ENCODE data around the gene TMEM38B. TPM values are rescaled to one million over a fixed set of nuclear protein-coding genes. Genes with fewer than 3 reads are reported as not detected.

The TMEM38B gene
- polyA plus RNA-seq, 1 donor from 2014 or later = 30.9 TPM

- no peaks in the 10 kb centered on the region for H3K36me3 ChIP-seq (ENCODE audit: insufficient read depth, low read length)
- H3K4me2 ChIP-seq (ENCODE audit: low read length) = no peak overlapping the region
- H3K27me3 ChIP-seq (ENCODE audit: insufficient read depth, low read depth, low read length) = no peaks in the 10 kb centered on the region
- no peaks in the 10 kb centered on the region for H3K9me2 ChIP-seq (ENCODE audit: insufficient read depth, low read length)
- H3K9ac ChIP-seq (ENCODE audit: low read length) = no peak overlapping the region
- no peaks in the 10 kb centered on the region for H4K20me1 ChIP-seq (ENCODE audit: insufficient read depth)
- no peak overlapping the region for H3K4me3 ChIP-seq (ENCODE audit: low read length)
- no peaks in the 10 kb centered on the region for H3F3A ChIP-seq (ENCODE audit: insufficient read depth, low read length, poor library complexity, severe bottlenecking)
- no peak overlapping the region for H2AFZ ChIP-seq (ENCODE audit: low read depth, low read length)
- no peak overlapping the region for H3K27ac ChIP-seq (ENCODE audit: low read length)
- TF ChIP-seq SMC3 (conservative IDR thresholded peaks at IDR 0.05; ENCODE audit: poor library complexity) (no peak), EZH2 (IDR thresholded peaks at IDR 0.05; ENCODE audit: borderline replicate concordance, insufficient read depth, low read length, poor library complexity, severe bottlenecking) (no peak), RAD21 (conservative IDR thresholded peaks at IDR 0.05) (no peak), EP300 (conservative IDR thresholded peaks at IDR 0.05; ENCODE audit: poor library complexity, severe bottlenecking) (no peak), POLR2AphosphoS5 (IDR thresholded peaks at IDR 0.05) (no peak), TAF1 (IDR thresholded peaks at IDR 0.05; ENCODE audit: low read depth) (no peak), MXI1 (conservative IDR thresholded peaks at IDR 0.05; ENCODE audit: poor library complexity, severe bottlenecking) (no peak)
- TF ChIP-seq, protein P1, sequence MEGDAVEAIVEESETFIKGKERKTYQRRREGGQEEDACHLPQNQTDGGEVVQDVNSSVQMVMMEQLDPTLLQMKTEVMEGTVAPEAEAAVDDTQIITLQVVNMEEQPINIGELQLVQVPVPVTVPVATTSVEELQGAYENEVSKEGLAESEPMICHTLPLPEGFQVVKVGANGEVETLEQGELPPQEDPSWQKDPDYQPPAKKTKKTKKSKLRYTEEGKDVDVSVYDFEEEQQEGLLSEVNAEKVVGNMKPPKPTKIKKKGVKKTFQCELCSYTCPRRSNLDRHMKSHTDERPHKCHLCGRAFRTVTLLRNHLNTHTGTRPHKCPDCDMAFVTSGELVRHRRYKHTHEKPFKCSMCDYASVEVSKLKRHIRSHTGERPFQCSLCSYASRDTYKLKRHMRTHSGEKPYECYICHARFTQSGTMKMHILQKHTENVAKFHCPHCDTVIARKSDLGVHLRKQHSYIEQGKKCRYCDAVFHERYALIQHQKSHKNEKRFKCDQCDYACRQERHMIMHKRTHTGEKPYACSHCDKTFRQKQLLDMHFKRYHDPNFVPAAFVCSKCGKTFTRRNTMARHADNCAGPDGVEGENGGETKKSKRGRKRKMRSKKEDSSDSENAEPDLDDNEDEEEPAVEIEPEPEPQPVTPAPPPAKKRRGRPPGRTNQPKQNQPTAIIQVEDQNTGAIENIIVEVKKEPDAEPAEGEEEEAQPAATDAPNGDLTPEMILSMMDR (IDR thresholded peaks at IDR 0.05; ENCODE audit: poor library complexity, severe bottlenecking) = no peak
- H3K9me3 ChIP-seq (ENCODE audit: low read length) = no peaks in the 10 kb centered on the region
- no peaks in the 10 kb centered on the region for H3K79me2 ChIP-seq (replicated peaks; ENCODE audit: insufficient read depth, low read length)
These were observed 19.1 kb downstream of the TMEM38B start for GRCh38 chr9:105713260-105714019.

DNA sequence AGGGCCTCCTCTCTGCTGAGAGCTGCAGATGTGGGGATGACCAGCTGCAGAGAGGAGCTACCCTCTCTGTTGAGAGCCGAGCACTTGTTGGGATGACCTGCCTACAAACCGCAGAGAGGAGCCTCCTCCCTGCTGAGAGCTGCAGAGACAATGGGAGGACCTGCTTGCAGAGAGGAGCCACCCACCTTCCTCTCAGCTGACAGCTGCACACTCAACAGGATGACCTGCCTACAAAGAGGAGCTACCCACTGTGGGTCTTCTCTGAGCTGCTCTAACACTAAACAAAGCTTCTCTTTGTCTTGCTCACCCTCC is 19.6 kb downstream of the TMEM38B start:
- Histone ChIP-seq H3K27ac (ENCODE audit: low read length) (no peak overlapping the region), H3K9me2 (ENCODE audit: insufficient read depth, low read length) (no peaks in the 10 kb centered on the region), H3K9me3 (ENCODE audit: low read length) (no peaks in the 10 kb centered on the region), H3K4me3 (ENCODE audit: low read length) (no peak overlapping the region), H4K20me1 (ENCODE audit: insufficient read depth) (no peaks in the 10 kb centered on the region), H3K4me2 (ENCODE audit: low read length) (no peak overlapping the region), H3K27me3 (ENCODE audit: insufficient read depth, low read depth, low read length) (no peaks in the 10 kb centered on the region), H3K9ac (ENCODE audit: low read length) (no peak overlapping the region), H3K36me3 (ENCODE audit: insufficient read depth, low read length) (no peaks in the 10 kb centered on the region), H2AFZ (ENCODE audit: low read depth, low read length) (no peak overlapping the region), H3F3A (ENCODE audit: insufficient read depth, low read length, poor library complexity, severe bottlenecking) (no peaks in the 10 kb centered on the region), H3K79me2 (replicated peaks; ENCODE audit: insufficient read depth, low read length) (no peaks in the 10 kb centered on the region)
- TF ChIP-seq SMC3 (conservative IDR thresholded peaks at IDR 0.05; ENCODE audit: poor library complexity) (no peak), EZH2 (IDR thresholded peaks at IDR 0.05; ENCODE audit: borderline replicate concordance, insufficient read depth, low read length, poor library complexity, severe bottlenecking) (no peak), EP300 (conservative IDR thresholded peaks at IDR 0.05; ENCODE audit: poor library complexity, severe bottlenecking) (no peak), TAF1 (IDR thresholded peaks at IDR 0.05; ENCODE audit: low read depth) (no peak), POLR2AphosphoS5 (IDR thresholded peaks at IDR 0.05) (no peak), MXI1 (conservative IDR thresholded peaks at IDR 0.05; ENCODE audit: poor library complexity, severe bottlenecking) (no peak), RAD21 (conservative IDR thresholded peaks at IDR 0.05) (no peak)
- TF ChIP-seq, protein P2, sequence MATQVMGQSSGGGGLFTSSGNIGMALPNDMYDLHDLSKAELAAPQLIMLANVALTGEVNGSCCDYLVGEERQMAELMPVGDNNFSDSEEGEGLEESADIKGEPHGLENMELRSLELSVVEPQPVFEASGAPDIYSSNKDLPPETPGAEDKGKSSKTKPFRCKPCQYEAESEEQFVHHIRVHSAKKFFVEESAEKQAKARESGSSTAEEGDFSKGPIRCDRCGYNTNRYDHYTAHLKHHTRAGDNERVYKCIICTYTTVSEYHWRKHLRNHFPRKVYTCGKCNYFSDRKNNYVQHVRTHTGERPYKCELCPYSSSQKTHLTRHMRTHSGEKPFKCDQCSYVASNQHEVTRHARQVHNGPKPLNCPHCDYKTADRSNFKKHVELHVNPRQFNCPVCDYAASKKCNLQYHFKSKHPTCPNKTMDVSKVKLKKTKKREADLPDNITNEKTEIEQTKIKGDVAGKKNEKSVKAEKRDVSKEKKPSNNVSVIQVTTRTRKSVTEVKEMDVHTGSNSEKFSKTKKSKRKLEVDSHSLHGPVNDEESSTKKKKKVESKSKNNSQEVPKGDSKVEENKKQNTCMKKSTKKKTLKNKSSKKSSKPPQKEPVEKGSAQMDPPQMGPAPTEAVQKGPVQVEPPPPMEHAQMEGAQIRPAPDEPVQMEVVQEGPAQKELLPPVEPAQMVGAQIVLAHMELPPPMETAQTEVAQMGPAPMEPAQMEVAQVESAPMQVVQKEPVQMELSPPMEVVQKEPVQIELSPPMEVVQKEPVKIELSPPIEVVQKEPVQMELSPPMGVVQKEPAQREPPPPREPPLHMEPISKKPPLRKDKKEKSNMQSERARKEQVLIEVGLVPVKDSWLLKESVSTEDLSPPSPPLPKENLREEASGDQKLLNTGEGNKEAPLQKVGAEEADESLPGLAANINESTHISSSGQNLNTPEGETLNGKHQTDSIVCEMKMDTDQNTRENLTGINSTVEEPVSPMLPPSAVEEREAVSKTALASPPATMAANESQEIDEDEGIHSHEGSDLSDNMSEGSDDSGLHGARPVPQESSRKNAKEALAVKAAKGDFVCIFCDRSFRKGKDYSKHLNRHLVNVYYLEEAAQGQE (IDR thresholded peaks at IDR 0.05; ENCODE audit: borderline replicate concordance) = no peak
- TF ChIP-seq, protein P1 (IDR thresholded peaks at IDR 0.05; ENCODE audit: poor library complexity, severe bottlenecking) = no peak

Data from neural cell (in vitro differentiated cells).